GM19324 (cell line): Measurements from ENCODE around the gene RANBP3.
"Not testable (repeated sequence)": the region's sequence is repeated elsewhere in the genome, so short reads cannot be mapped to it uniquely, and the experiment has no call there.

ENCODE experiments used
- ATAC-seq: cut with Tn5 transposase; IDR thresholded peaks from one replicate; pipeline ENCODE4 v1.9.1; 2021; ENCODE audit warnings: mild to moderate bottlenecking, moderate library complexity; ENCODE audit not compliant: unreplicated experiment, low FRiP score

RANBP3 gene

DNA sequence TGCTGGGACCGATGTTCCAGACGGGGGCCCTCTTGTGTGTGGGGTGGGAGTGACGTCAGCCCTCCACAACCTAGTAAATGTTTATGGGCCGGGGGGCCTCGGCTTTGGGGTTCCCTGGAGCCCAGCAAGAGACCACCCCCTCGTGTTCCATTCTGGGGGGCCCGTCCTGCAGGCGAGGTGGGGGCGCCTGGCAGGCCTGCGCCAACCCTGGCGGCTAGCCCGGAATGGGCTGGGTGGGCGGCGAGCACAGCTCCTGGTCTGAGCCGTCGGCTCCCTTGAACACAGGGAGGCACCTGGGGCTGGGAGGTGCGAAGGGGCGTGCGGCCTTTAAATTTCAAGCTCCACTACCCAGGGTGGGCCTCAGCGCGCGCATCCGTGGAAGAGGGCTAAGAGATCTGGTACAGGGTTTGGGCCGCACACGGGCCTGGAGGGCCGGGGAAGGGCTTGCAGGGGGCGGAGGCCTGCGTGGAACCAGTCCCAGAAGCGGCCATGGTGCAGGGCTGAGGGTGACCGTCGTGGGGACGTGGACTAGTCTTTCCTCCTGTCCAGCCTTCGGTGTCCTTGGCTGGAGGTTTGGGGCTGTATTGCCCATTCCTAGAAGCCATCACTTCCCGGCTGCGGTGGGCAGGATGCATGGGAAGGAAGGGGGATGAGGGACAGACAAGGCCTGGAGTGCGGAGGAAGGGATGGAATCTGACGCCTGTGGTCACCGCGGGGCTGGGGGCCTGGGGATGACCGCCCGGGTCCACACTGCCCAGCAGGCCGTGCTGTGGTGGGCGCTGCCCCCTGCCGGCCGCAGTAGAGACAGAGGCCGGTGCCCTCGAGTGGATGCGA, 85.8 kb downstream of the RANBP3 start:
- no peak for ATAC-seq

GRCh38 chr19:5891572-5891937, 86.4 kb downstream of the RANBP3 start:
- no peak for ATAC-seq

- no peak for ATAC-seq
Observed at GRCh38 chr19:5890099-5890498, 87.8 kb downstream of the RANBP3 start.

DNA sequence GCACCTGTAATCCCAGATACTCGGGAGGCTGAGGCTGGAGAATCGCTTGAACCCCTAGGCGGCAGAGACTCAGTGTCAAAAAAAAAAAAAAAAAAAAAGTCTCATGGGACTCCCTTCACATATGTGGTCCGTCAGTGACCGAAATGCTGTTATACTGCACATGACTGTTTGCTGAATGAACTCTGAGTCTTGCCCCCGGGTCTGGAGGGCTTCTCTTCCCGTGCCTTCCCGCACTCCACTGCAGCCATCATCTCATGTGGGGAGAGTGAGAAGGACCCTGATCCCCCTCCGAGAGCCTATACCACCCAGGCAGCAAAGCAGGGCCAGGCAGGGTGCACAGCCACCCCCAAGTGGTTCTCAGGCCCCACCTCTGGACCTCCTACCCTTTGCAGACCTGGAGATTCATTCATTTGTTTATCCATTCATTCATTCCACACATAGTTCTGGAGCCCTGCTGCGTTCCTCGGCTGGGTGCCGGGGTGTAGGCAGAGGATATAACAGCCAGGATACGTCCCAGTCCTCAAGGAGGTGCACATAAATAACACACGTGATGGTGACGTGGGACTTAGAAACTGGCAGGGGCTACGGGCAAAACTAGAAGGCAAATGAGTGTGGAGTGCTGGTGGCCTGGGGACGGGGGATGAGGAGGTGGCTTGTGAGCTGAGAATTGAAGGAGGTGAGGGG, 88.5 kb downstream of the RANBP3 start:
- ATAC-seq = no peak

- not testable (repeated sequence) for ATAC-seq
Observed at GRCh38 chr19:5884065-5884811, 93.7 kb downstream of the RANBP3 start.

DNA sequence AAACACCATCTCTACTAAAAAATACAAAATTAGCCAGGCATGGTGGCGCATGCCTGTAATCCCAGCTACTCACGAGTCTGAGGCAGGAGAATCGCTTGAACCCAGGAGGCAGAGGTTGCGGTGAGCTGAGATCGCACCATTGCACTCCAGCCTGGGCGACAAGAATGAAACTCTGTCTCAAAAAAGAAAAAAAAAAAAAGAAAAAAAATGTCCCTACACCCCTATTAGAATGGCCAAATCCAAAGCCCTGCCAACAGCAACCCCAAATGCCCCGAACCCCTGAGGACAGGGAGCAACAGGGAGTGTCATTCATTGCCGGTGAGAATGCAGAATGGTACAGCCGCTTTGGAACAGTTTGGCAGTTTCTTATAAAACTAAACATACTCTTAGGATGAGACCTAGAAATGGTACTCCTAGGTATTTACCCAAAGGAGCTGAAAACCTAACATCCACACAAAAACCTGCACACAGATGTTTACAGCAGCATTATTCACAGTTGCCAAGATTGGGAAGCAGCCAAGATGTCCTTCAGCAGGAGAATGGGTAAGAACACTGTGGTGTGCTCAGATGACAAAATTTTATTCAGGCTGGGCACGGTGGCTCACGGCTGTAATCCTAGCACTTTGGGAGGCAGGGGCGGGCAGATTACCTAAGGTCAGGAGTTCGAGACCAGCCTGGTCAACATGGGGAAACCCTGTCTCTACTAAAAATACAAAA, 94.6 kb downstream of the RANBP3 start:
- not testable (repeated sequence) for ATAC-seq

GRCh38 chr19:5882421-5882968, 95.4 kb downstream of the RANBP3 start:
- ATAC-seq = no peak

GRCh38 chr19:5881543-5882299, 96.2 kb downstream of the RANBP3 start:
- no peak for ATAC-seq

GRCh38 chr19:5880604-5881078, 97.3 kb downstream of the RANBP3 start:
- no peak for ATAC-seq

DNA sequence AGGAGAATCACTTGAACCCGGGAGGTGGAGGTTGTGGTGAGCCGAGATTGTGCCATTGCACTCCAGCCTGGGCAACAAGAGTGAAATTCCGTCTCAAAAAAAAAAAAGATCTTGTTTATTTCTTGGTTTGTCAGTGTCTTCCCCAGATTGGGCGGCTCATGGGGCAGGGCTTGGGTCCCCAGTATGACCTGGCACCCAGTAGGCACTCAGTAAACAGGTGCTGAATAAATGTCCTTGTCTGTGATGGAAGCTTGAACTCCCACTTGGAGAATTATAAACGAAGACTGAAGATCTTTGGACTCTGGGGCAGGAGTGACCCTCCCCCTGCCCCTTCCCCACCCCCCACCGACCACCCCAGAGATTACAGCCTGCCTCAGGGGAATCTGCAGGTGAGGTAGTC, 97.7 kb downstream of the RANBP3 start:
- ATAC-seq = no peak

- ATAC-seq = no peak
Observed at GRCh38 chr19:5877882-5878281, 100.1 kb downstream of the RANBP3 start.

DNA sequence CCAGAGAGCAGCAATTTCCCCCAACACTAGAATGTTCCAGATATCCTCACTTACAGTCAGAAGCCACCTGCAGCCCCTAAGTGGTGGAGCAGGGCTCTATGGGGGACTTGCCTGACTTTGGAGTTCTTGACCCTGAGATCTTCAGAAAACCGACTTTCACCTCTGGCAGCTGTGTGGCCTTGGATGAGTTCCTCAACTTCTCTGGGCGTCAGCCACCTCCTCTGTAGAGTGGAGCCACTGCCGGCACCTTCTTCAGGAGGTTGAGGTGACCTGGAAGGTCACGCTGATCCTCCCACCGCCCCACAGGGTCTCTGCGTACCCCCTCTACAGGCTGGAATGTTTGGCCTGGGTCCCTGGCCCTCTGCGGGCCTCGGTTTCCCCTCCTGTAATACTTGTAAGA, 100.5 kb downstream of the RANBP3 start:
- ATAC-seq = no peak

- ATAC-seq = not testable (repeated sequence)
Observed at GRCh38 chr19:5874496-5874895, 103.4 kb downstream of the RANBP3 start.

GRCh38 chr19:5873617-5874199, 104.2 kb downstream of the RANBP3 start:
- no peak for ATAC-seq

- no peak for ATAC-seq
Observed at GRCh38 chr19:5870986-5871394, 107.0 kb downstream of the RANBP3 start.

DNA sequence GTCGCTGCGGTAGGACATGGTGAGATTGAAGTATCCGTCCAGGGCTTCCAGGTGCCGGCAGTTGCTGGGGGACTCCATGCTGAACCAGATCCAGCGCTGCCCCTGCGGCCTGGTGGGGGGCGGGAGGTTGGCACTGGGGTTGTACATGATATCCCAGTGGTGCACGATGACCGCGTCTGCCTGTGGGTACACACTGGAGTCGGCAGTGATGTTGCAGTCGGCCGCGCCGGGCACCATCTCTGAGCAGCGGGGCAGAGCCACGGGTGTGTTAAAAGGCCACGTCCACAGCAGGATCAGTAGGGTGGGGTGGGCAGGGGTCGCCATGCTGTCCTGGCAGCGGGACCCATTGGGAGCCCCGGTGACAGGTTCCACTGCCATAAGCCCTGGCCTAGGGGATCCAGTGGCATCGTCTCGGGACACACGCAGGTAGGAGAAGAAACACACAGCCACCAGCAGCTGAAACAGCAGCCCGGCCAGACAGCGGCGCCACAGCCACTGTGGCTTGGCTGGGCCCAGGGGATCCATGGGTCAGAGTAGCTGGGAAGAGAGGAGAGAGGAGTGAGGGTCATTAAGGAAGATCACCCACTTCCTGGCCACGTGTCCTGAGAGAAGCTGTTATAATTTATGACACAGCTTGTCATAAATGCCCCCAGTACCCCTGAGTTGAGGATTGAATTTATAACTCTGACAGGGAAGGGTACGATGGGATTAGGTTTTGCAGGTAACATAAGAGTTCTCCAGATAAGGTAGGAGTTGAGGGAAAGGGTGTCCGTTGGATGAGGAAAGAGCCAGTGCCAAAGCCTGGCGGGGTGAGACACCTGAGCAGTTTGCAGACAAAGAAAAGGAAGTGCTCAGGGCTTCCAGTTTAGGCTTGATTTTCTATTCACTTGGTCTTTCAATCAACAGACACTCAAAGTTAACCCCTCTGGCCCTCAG, 110.5 kb downstream of the RANBP3 start:
- no peak for ATAC-seq
